NCI-H2196 treated with DMSO at 0.1 percent for 48 hours (cell line): ENCODE data around the gene EVI5.

ENCODE experiments used
- DNase-seq: peaks from one replicate; lab custom pipeline; 2025; ENCODE audit not compliant: unreplicated experiment; lab: John Stamatoyannopoulos, UW

The EVI5 gene

DNA sequence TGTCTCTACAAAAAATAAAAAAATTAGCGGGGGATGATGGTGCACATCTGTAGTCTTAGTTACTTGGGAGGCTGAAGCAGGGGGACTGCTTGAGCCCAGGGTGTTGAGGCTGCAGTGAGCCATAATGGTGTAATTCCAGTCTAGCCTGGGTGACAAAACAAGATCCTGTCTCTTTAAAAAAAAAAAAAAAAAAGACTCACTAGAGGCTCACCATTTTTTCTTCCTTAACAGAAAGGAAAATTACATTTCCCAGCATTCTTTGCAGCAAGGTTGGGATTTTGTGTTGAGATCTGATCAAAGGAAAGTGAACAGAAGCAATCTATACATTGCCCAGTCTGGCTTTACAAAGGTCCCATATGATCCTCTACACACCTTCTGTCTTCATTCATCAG, 319.7 kb downstream of the EVI5 start:
- no peak for DNase-seq

GRCh38 chr1:92464588-92465255, 320.2 kb downstream of the EVI5 start:
- DNase-seq: no peak

DNA sequence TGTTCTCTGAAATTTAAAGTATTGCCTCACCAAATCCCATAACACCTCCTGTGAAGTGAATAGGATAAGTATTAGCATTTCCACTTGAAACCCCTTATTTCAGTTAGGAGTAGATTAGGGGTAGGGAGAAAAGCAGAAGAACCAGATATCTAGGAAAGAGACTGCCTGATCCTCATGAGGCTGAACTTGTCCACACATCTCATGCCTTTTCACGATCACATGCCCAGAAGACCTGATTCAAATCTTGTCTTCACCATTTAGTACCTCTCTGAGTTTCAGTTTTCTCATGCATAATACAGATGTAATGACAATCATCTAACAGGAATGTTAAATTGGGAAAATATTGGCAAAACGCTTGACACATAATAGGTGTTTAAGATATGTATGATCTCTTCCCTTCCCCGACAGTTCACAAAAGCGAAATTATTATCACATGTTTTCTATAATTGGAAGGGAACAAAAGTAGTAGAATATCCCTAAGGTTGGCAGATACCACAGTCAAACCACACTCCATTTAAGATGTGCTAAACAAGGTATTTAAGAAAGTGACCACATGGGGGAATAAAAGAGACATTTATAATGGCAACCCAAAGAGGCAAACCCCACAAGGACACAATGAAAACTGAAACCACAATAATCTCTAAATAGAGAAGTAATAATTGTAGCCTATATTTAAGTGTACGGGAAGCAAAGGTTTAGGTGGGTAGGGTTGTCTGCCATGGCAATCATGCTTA, 323.4 kb downstream of the EVI5 start:
- DNase-seq: no peak

DNA sequence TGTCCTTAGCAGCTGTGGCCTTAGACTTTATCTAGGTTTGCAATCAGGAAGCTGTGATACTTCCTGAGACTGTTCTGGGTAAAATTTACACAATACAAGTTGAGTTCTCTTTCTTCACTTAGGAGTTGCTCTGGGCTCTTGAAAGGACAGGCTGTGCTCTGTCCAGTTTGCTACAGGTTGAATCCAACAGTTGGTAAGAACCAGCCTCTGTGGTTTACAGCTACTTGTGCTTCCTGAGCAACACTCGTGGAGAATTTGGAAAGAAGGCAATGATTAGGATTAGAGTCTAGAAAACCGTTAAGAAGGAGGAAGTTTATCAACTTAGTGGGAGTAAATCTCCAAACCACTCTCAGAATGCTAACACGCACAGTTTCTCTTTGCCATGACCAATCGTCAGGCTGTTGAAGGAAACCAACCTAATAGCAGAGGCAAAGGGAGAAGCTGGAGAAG, 325.0 kb downstream of the EVI5 start:
- DNase-seq: no peak
